Osteoblast (primary cell): ENCODE measurements around the gene CRYGB. TPM values are rescaled to one million over a fixed set of nuclear protein-coding genes. Genes with fewer than 3 reads are reported as not detected.
A peak's percentile ranks its signal among the peaks of the same experiment; 100 is the strongest.

Source experiments
- DNase-seq: peaks from one replicate; pipeline ENCODE4 v3.0.0; 2011; ENCODE audit warnings: low spot score, mixed read lengths; ENCODE audit not compliant: insufficient read length; ENCODE audit errors: missing footprints
- H2AFZ ChIP-seq: 2 replicates; pipeline ENCODE4 v1.6.0; 2011; ENCODE audit warnings: mild to moderate bottlenecking, low read length
- H3K27ac ChIP-seq: 2 replicates; pipeline ENCODE4 v1.5.1; 2011; ENCODE audit warnings: mild to moderate bottlenecking, low read depth, low read length, moderate library complexity
- H3K27me3 ChIP-seq: 2 replicates; pipeline ENCODE4 v1.6.0; 2012; ENCODE audit warnings: mild to moderate bottlenecking, control low read depth, inconsistent platforms, low read length, moderate library complexity; ENCODE audit not compliant: insufficient read depth
- H3K36me3 ChIP-seq: 2 replicates; pipeline ENCODE4 v1.5.1; 2011; ENCODE audit warnings: mild to moderate bottlenecking, low read length, control low read depth, moderate library complexity; ENCODE audit not compliant: insufficient read depth
- H3K4me1 ChIP-seq: 2 replicates; pipeline ENCODE4 v1.5.1; 2011; ENCODE audit warnings: mild to moderate bottlenecking, low read length, control low read depth, moderate library complexity; ENCODE audit not compliant: insufficient read depth
- H3K4me2 ChIP-seq: 2 replicates; pipeline ENCODE4 v1.6.0; 2011; ENCODE audit warnings: mild to moderate bottlenecking, low read length; ENCODE audit not compliant: insufficient read depth
- H3K4me3 ChIP-seq: fragments of 200-600 bp; sonication (generic); 3 replicates; pipeline ENCODE4 v1.5.1; 2012; ENCODE audit warnings: mild to moderate bottlenecking, low read length, inconsistent platforms; ENCODE audit not compliant: insufficient read depth
- H3K79me2 ChIP-seq: 2 replicates; pipeline ENCODE4 v1.6.0; 2012; ENCODE audit warnings: mild to moderate bottlenecking, low read length, control low read depth, inconsistent platforms; ENCODE audit not compliant: insufficient read depth
- H3K9me3 ChIP-seq: 2 replicates; pipeline ENCODE4 v1.5.1; 2011; ENCODE audit warnings: low read depth, low read length, control low read depth
- H4K20me1 ChIP-seq: 2 replicates; pipeline ENCODE4 v1.6.0; 2012; ENCODE audit warnings: mild to moderate bottlenecking, low read length, control low read depth; ENCODE audit not compliant: insufficient read depth
- CTCF ChIP-seq: IDR thresholded peaks from 2 replicates; pipeline ENCODE4 v1.5.1; 2011; ENCODE audit warnings: mild to moderate bottlenecking, low read depth, low read length, moderate library complexity; ENCODE audit errors: extremely low read depth
- total RNA-seq: library from RNA; depleted of rRNA; stranded (reverse); fragments of >200 nt; gene quantifications from 2 replicates; pipeline ENCODE4 v1.2.3, GENCODE V29; 2012

Gene CRYGB
- total RNA-seq: not detected in 2 replicates

- Histone ChIP-seq H3K27ac (no peak within 1 kb of the TSS), H3K27me3 (no peaks in the 10 kb centered on the region), H3K36me3 (no peaks in the 10 kb centered on the region), H3K4me1 (no peaks in the 10 kb centered on the region), H4K20me1 (no peaks in the 10 kb centered on the region), H3K79me2 (no peaks in the 10 kb centered on the region), H2AFZ (no peak within 1 kb of the TSS), H3K4me3 (no peak within 1 kb of the TSS), H3K4me2 (no peak within 1 kb of the TSS), H3K9me3 (no peaks in the 10 kb centered on the region)
- no peak for DNase-seq
- no peak for TF ChIP-seq CTCF
Observed at GRCh38 chr2:208146006-208146405, at the start of gene CRYGB. Gene CRYGB, minus strand, starts transcription at chr2:208146158. Its CDS starts 38 bp downstream, at chr2:208146120.

GRCh38 chr2:208195531-208195930 lies 49.6 kb upstream of the CRYGB start:
- no peak for DNase-seq
- H3K36me3 ChIP-seq: no peaks in the 10 kb centered on the region
- TF ChIP-seq CTCF: no peak
- no peaks in the 10 kb centered on the region for H4K20me1 ChIP-seq
- no peaks in the 10 kb centered on the region for H3K79me2 ChIP-seq
- H3K4me3 ChIP-seq: no peak overlapping the region
- H2AFZ ChIP-seq: peak overlapping the region; percentile 64
- H3K4me1 ChIP-seq: peaks cover 6% of the 10 kb centered on the region
- no peaks in the 10 kb centered on the region for H3K9me3 ChIP-seq
- H3K27ac ChIP-seq: no peak overlapping the region
- no peak overlapping the region for H3K4me2 ChIP-seq
- H3K27me3 ChIP-seq: no peaks in the 10 kb centered on the region

GRCh38 chr2:208192611-208193236 lies 46.8 kb upstream of the CRYGB start:
- H2AFZ ChIP-seq: no peak overlapping the region
- DNase-seq: no peak
- H3K9me3 ChIP-seq: no peaks in the 10 kb centered on the region
- no peaks in the 10 kb centered on the region for H3K79me2 ChIP-seq
- H3K27me3 ChIP-seq: peaks cover 3% of the 10 kb centered on the region
- H3K27ac ChIP-seq: no peak overlapping the region
- no peak overlapping the region for H3K4me3 ChIP-seq
- TF ChIP-seq CTCF: no peak
- peaks cover 6% of the 10 kb centered on the region for H3K4me1 ChIP-seq
- no peaks in the 10 kb centered on the region for H4K20me1 ChIP-seq
- H3K36me3 ChIP-seq: no peaks in the 10 kb centered on the region
- H3K4me2 ChIP-seq: no peak overlapping the region

- Histone ChIP-seq H3K27ac (no peak within 1 kb of the TSS), H3K4me1 (peaks cover 6% of the 10 kb centered on the region), H3K27me3 (peaks cover 15% of the 10 kb centered on the region), H3K4me2 (no peak within 1 kb of the TSS), H2AFZ (no peak within 1 kb of the TSS), H3K4me3 (no peak within 1 kb of the TSS), H4K20me1 (no peaks in the 10 kb centered on the region), H3K79me2 (no peaks in the 10 kb centered on the region), H3K9me3 (no peaks in the 10 kb centered on the region), H3K36me3 (no peaks in the 10 kb centered on the region)
- TF ChIP-seq CTCF: no peak
- no peak for DNase-seq
Observed at GRCh38 chr2:208189810-208190503, 44.0 kb upstream of the CRYGB start, which contains the start of gene C2orf80. Gene C2orf80, minus strand, starts transcription at chr2:208190030. Its CDS starts 3,044 bp downstream, at chr2:208186986.
